HepG2 (cell line): ENCODE data around the gene KCNQ1OT1.

Source experiments
- ATF7 ChIP-seq, 2 experiments: fragments of 450-650 bp in 1 of 2; sonication (generic) in 1 of 2; formaldehyde crosslinking in 1 of 2; IDR thresholded peaks; 2 replicates each; pipeline versions ENCODE4 v1.4.0 to v1.6.1; 2016 to 2020; ENCODE audit warnings: antibody characterized with exemption in 1 of 2, mild to moderate bottlenecking in 1 of 2, missing genetic modification reagents in 1 of 2
- POLR2G ChIP-seq: fragments of 200-400 bp; formaldehyde crosslinking; IDR thresholded peaks from 2 replicates; pipeline ENCODE4 v1.6.1; 2018; ENCODE audit warnings: mild to moderate bottlenecking, low read depth, low read length, moderate library complexity
- ZNF530 ChIP-seq: sonication (generic); formaldehyde crosslinking; IDR thresholded peaks from 2 replicates; pipeline ENCODE4 v1.5.0; 2020; ENCODE audit warnings: low read depth, mild to moderate bottlenecking, missing genetic modification reagents

GRCh38 chr11:2570841-2571597 is 128.8 kb downstream of the KCNQ1OT1 start:
- TF ChIP-seq ZNF530 (CRISPR knock-in tag) = no peak
- TF ChIP-seq POLR2G = no peak
- TF ChIP-seq ATF7 (IDR thresholded peaks at IDR 0.05) = no peak
- TF ChIP-seq ATF7 (CRISPR knock-in tag; IDR thresholded peaks at IDR 0.05) = no peak
